Brain microvascular endothelial cell (primary cell): ENCODE measurements around the gene ARHGAP15.

Experiments used
- DNase-seq: peaks from one replicate; pipeline ENCODE4 v3.0.0-alpha.2; 2020
- H3K27ac ChIP-seq: fragments of 250-450 bp; sonication (Bioruptor Pico); 2 replicates; pipeline ENCODE4 v1.5.1; 2020; ENCODE audit warnings: mild to moderate bottlenecking, moderate library complexity
- H3K27me3 ChIP-seq: fragments of 250-450 bp; sonication (Bioruptor Pico); replicated peaks from 2 replicates; pipeline ENCODE4 v1.5.1; 2020; ENCODE audit warnings: mild to moderate bottlenecking
- H3K36me3 ChIP-seq: fragments of 250-450 bp; sonication (Bioruptor Pico); replicated peaks from 2 replicates; pipeline ENCODE4 v1.5.1; 2020; ENCODE audit warnings: mild to moderate bottlenecking
- H3K4me3 ChIP-seq: 2 replicates; pipeline ENCODE4 v1.5.1; 2011; ENCODE audit warnings: low read depth, mild to moderate bottlenecking, control low read depth, low read length, moderate library complexity
- CTCF ChIP-seq: IDR thresholded peaks from 2 replicates; pipeline ENCODE4 v1.5.1; 2011; ENCODE audit warnings: low read depth, mild to moderate bottlenecking, moderate library complexity, low read length, control low read depth, inconsistent platforms; ENCODE audit errors: missing control alignments
- in situ Hi-C: cut with HindIII; loops from 2 replicates; pipeline ENCODE4 v1.10.0; 2017; ENCODE audit warnings: low sequenced_read_pairs, low pct_ligation_motif_present

Gene ARHGAP15

DNA sequence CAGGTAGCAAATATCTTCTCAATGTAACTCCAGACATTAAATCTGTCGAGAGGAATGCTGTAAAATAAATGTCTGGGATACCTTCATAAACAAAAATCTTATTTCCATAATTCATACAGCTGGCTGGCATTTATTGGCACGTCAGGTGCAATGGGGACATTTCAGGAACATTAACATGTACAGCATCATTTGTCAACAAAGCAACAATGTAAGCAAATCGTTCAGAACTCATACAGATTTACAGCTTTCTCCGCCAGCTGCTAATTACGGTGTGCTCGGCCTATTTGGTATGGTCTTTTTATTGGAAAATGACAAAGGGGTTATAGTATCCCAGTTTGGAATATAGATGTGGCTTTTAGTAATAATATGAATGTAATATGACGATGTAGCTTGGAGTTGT is 464.9 kb downstream of the ARHGAP15 start:
- Histone ChIP-seq H3K27me3 (no peaks in the 10 kb centered on the region), H3K36me3 (no peaks in the 10 kb centered on the region), H3K27ac (no peak overlapping the region), H3K4me3 (no peak overlapping the region)
- in situ Hi-C loops: no loop called here
- TF ChIP-seq CTCF: no peak
- DNase-seq: no peak

GRCh38 chr2:143594745-143595144 is 465.5 kb downstream of the ARHGAP15 start:
- no peak for DNase-seq
- Histone ChIP-seq H3K4me3 (no peak overlapping the region), H3K36me3 (no peaks in the 10 kb centered on the region), H3K27ac (no peak overlapping the region), H3K27me3 (no peaks in the 10 kb centered on the region)
- TF ChIP-seq CTCF: no peak
- in situ Hi-C loops: no loop called here

- Histone ChIP-seq H3K27ac (no peak overlapping the region), H3K27me3 (no peaks in the 10 kb centered on the region), H3K36me3 (no peaks in the 10 kb centered on the region), H3K4me3 (no peak overlapping the region)
- in situ Hi-C loops: no loop called here
- DNase-seq: no peak
- no peak for TF ChIP-seq CTCF
These were observed 470.9 kb downstream of the ARHGAP15 start for GRCh38 chr2:143600116-143600515.

DNA sequence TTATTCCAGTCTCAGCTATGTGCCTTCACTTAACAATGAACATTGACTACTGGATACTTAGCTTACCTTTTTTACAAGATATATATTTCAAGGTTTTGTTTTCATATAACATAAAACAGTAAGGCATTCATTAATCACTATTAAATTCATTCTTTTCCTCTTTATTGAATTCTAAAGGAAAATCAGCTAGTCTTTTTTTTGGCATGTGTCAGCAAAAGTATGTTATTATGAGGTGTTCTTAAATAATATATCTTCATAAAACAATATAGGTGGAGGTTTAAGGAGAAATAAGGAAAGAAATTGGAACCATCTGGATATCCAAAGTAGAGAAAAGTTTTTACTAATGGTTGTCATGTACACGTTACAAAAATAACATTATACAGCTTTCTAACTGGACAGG is 472.6 kb downstream of the ARHGAP15 start:
- TF ChIP-seq CTCF: no peak
- in situ Hi-C loops: no loop called here
- Histone ChIP-seq H3K4me3 (no peak overlapping the region), H3K27me3 (no peaks in the 10 kb centered on the region), H3K27ac (no peak overlapping the region), H3K36me3 (no peaks in the 10 kb centered on the region)
- DNase-seq: no peak

DNA sequence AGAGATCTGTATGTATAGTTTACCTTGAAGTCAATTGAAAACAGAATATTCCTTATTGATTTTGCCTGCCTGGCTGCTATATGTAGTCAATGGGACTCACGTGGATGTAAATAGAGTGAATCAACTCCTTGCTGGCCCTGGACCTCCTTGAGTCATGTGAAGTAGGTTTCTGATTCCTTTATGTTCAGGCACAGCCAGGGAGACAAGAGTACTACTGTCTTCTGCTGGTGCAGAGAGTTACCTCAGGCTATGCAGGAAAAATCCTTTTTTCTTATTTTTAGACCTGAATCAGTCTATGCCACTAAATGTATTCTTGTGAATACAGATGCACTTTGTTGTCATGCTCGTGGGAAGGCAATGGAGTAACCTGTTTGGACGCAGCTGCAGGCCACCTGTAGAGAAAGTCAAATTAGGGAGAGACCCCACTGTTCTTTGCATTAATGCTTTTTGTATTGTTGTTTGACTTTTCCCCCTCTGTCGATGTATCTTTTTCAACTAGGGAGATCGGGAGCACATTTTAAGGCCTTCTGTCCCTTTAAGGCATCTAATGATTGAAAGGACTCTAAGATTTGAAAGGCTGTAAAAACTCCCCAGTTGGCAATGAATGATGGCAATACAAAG is 473.9 kb downstream of the ARHGAP15 start:
- Histone ChIP-seq H3K27ac (no peak overlapping the region), H3K36me3 (no peaks in the 10 kb centered on the region), H3K27me3 (no peaks in the 10 kb centered on the region), H3K4me3 (no peak overlapping the region)
- DNase-seq: no peak
- TF ChIP-seq CTCF: no peak
- in situ Hi-C loops: no loop called here
